H9 (cell line): Measurements from ENCODE around the gene PGR. TPM values are rescaled to one million over a fixed set of nuclear protein-coding genes. Genes with fewer than 3 reads are reported as not detected.

Experiments used
- DNase-seq: peaks from one replicate; pipeline ENCODE4 v3.0.0-alpha.2; 2017
- H2AFZ ChIP-seq: one replicate; pipeline ENCODE4 v1.6.1; 2013; ENCODE audit warnings: mild to moderate bottlenecking, low read length, control low read depth, moderate library complexity
- H2AK5ac ChIP-seq: 2 replicates; pipeline ENCODE4 v1.6.1; 2013; ENCODE audit warnings: low read length, control low read depth, mixed read lengths; ENCODE audit not compliant: insufficient read length
- H2BK120ac ChIP-seq: one replicate; pipeline ENCODE4 v1.6.1; 2013; ENCODE audit warnings: low read depth, mild to moderate bottlenecking, low read length, control low read depth, inconsistent platforms; ENCODE audit not compliant: poor library complexity, severe bottlenecking
- H2BK12ac ChIP-seq: 2 replicates; pipeline ENCODE4 v1.6.1; 2013; ENCODE audit warnings: low read length, control low read depth, mixed read lengths, low read depth; ENCODE audit not compliant: insufficient read length
- H2BK15ac ChIP-seq: 2 replicates; pipeline ENCODE4 v1.6.1; 2013; ENCODE audit warnings: low read depth, low read length, control low read depth
- H2BK20ac ChIP-seq: one replicate; pipeline ENCODE4 v1.6.1; 2013; ENCODE audit warnings: low read depth, mild to moderate bottlenecking, low read length, control low read depth, inconsistent platforms; ENCODE audit not compliant: poor library complexity, severe bottlenecking
- H2BK5ac ChIP-seq: 2 replicates; pipeline ENCODE4 v1.6.1; 2013; ENCODE audit warnings: low read length, control low read depth, mixed read lengths; ENCODE audit not compliant: insufficient read length
- H3K14ac ChIP-seq: 2 replicates; pipeline ENCODE4 v1.6.1; 2013; ENCODE audit warnings: low read length, control low read depth; ENCODE audit not compliant: insufficient read depth
- H3K18ac ChIP-seq: 2 replicates; pipeline ENCODE4 v1.6.1; 2013; ENCODE audit warnings: low read depth, mild to moderate bottlenecking, mixed read lengths, low read length, control low read depth; ENCODE audit not compliant: insufficient read length
- H3K23ac ChIP-seq: 2 replicates; pipeline ENCODE4 v1.6.1; 2013; ENCODE audit warnings: low read length, control low read depth, mixed read lengths, low read depth; ENCODE audit not compliant: insufficient read length
- H3K23me2 ChIP-seq: 2 replicates; pipeline ENCODE4 v1.6.1; 2013; ENCODE audit warnings: low read depth, mild to moderate bottlenecking, mixed read lengths, low read length, control low read depth; ENCODE audit not compliant: insufficient read length, poor library complexity, severe bottlenecking
- H3K27ac ChIP-seq: 2 replicates; pipeline ENCODE4 v1.5.1; 2013; ENCODE audit warnings: low read length, control low read depth, mixed read lengths, low read depth; ENCODE audit not compliant: insufficient read length
- H3K27me3 ChIP-seq: 2 replicates; pipeline ENCODE4 v1.6.1; 2013; ENCODE audit warnings: low read length, control low read depth, inconsistent platforms; ENCODE audit not compliant: insufficient read depth
- H3K4ac ChIP-seq: 2 replicates; pipeline ENCODE4 v1.6.1; 2013; ENCODE audit warnings: low read depth, mild to moderate bottlenecking, control low read depth, inconsistent platforms, low read length, moderate library complexity
- H3K4me1 ChIP-seq: 2 replicates; pipeline ENCODE4 v1.6.1; 2013; ENCODE audit warnings: low read length, control low read depth, inconsistent platforms; ENCODE audit not compliant: insufficient read depth
- H3K4me2 ChIP-seq: 2 replicates; pipeline ENCODE4 v1.6.1; 2013; ENCODE audit warnings: low read length, control low read depth, mixed read lengths; ENCODE audit not compliant: insufficient read length, insufficient read depth
- H3K56ac ChIP-seq: 2 replicates; pipeline ENCODE4 v1.6.1; 2013; ENCODE audit warnings: low read depth, mild to moderate bottlenecking, mixed read lengths, low read length, control low read depth; ENCODE audit not compliant: insufficient read length
- H3K79me1 ChIP-seq: 2 replicates; pipeline ENCODE4 v1.6.1; 2013; ENCODE audit warnings: low read depth, mild to moderate bottlenecking, moderate library complexity, low read length, control low read depth, inconsistent platforms; ENCODE audit not compliant: insufficient read depth, poor library complexity, severe bottlenecking
- H3K79me2 ChIP-seq: 2 replicates; pipeline ENCODE4 v1.6.1; 2013; ENCODE audit warnings: low read length, control low read depth, inconsistent platforms; ENCODE audit not compliant: insufficient read depth
- H3K9ac ChIP-seq: 2 replicates; pipeline ENCODE4 v1.6.1; 2013; ENCODE audit warnings: low read length, control low read depth, mixed read lengths; ENCODE audit not compliant: insufficient read length; ENCODE audit errors: extremely low read depth
- H3K9me3 ChIP-seq: one replicate; pipeline ENCODE4 v1.6.1; 2013; ENCODE audit warnings: low read depth, low read length, inconsistent platforms; ENCODE audit not compliant: control insufficient read depth
- H3T11ph ChIP-seq: one replicate; pipeline ENCODE4 v1.6.1; 2013; ENCODE audit warnings: mild to moderate bottlenecking, low read length, control low read depth, inconsistent platforms
- H4K20me1 ChIP-seq: one replicate; pipeline ENCODE4 v1.6.1; 2013; ENCODE audit not compliant: control insufficient read depth, insufficient read length, insufficient read depth
- H4K5ac ChIP-seq: 2 replicates; pipeline ENCODE4 v1.6.1; 2013; ENCODE audit warnings: low read depth, mild to moderate bottlenecking, mixed read lengths, low read length, control low read depth; ENCODE audit not compliant: insufficient read length
- H4K8ac ChIP-seq: replicated peaks from 2 replicates; pipeline ENCODE4 v1.6.1; 2013; ENCODE audit warnings: low read length, control low read depth, mixed read lengths, low read depth; ENCODE audit not compliant: insufficient read length
- H4K91ac ChIP-seq: 2 replicates; pipeline ENCODE4 v1.6.1; 2013; ENCODE audit warnings: low read depth, mild to moderate bottlenecking, moderate library complexity, mixed read lengths, low read length, control low read depth; ENCODE audit not compliant: insufficient read length
- H3K27ac Mint-ChIP-seq, 3 experiments: 2 replicates in 2 of 3; 3 replicates in 1 of 3; pipeline ENCODE4 v1.8.0; 2020 to 2021; ENCODE audit warnings: mixed read lengths in 3 of 3, mild to moderate bottlenecking in 1 of 3, moderate library complexity in 1 of 3
- H3K27me3 Mint-ChIP-seq: 2 replicates; pipeline ENCODE4 v1.8.0; 2021; ENCODE audit warnings: low read depth, mild to moderate bottlenecking, moderate library complexity, mixed read lengths
- H3K36me3 Mint-ChIP-seq, 3 experiments: 2 replicates in 2 of 3; 3 replicates in 1 of 3; pipeline ENCODE4 v1.8.0; 2020 to 2021; ENCODE audit warnings: low read depth in 3 of 3, mixed read lengths in 3 of 3; ENCODE audit not compliant: insufficient read depth in 1 of 3
- H3K4me1 Mint-ChIP-seq, 2 experiments: 2 replicates each; pipeline ENCODE4 v1.8.0; 2020; ENCODE audit warnings: mixed read lengths in 2 of 2
- H3K4me3 Mint-ChIP-seq, 2 experiments: 2 replicates in 1 of 2; 3 replicates in 1 of 2; pipeline ENCODE4 v1.8.0; 2020 to 2021; ENCODE audit warnings: mild to moderate bottlenecking in 2 of 2, mixed read lengths in 2 of 2, moderate library complexity in 1 of 2
- H3K9me3 Mint-ChIP-seq, 2 experiments: 2 replicates in 1 of 2; 3 replicates in 1 of 2; pipeline ENCODE4 v1.8.0; 2020; ENCODE audit warnings: mild to moderate bottlenecking in 2 of 2, mixed read lengths in 2 of 2, moderate library complexity in 1 of 2
- WGBS: extraction: QIAGEN DNeasy Blood & Tissue Kit; methylation state at CpG from one replicate; pipeline ENCODE4 v1.1.7; 2013; ENCODE audit warnings: missing lambda C conversion rate, low lambda C conversion rate, mixed read lengths; ENCODE audit not compliant: insufficient read length; ENCODE audit errors: extremely low coverage; 5-methylcytosine and 5-hydroxymethylcytosine counted together
- total RNA-seq: library from RNA; stranded (reverse); gene quantifications from 2 replicates; pipeline ENCODE4 v1.2.1, GENCODE V29; 2021
- TF ChIP-seq, protein P1 (sequence below): fragments of 200-600 bp; sonication (generic); conservative IDR thresholded peaks from 3 replicates; pipeline ENCODE4 v1.8.0; 2021; ENCODE audit warnings: antibody characterized with exemption, mild to moderate bottlenecking

The PGR gene
- total RNA-seq, 1 experiment from 2014 or later: 0.02 TPM

DNA sequence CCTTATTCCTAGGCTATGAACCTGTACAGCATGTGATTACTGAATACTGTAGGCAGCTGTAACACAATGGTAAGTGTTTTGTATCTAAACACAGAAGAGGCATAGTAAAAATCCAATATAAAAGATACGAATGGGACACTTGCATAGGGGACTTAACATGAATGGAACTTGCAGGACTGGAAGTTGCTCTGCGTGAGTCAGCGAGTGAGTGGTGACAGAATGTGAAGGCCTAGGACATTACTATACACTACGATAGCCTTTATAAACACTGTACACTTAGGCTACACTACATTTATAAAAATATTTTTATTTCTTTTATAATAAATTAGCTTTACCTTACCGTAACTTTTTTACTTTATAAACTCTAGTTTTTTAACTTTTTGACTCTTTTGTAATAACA, 81.1 kb downstream of the PGR start:
- no peaks in the 10 kb centered on the region for H3K79me2 ChIP-seq
- H3T11ph ChIP-seq: no peak overlapping the region
- H2BK20ac ChIP-seq: no peak overlapping the region
- no peak overlapping the region for H2BK120ac ChIP-seq
- H4K5ac ChIP-seq: no peak overlapping the region
- H3K36me3 Mint-ChIP-seq: no peaks in the 10 kb centered on the region
- H3K14ac ChIP-seq: no peak overlapping the region
- H2BK5ac ChIP-seq: no peak overlapping the region
- H3K56ac ChIP-seq: no peak overlapping the region
- no peaks in the 10 kb centered on the region for H4K20me1 ChIP-seq
- H2AFZ ChIP-seq: no peak overlapping the region
- H2BK15ac ChIP-seq: no peak overlapping the region
- no peak overlapping the region for H3K4me3 Mint-ChIP-seq
- TF ChIP-seq, protein P1, sequence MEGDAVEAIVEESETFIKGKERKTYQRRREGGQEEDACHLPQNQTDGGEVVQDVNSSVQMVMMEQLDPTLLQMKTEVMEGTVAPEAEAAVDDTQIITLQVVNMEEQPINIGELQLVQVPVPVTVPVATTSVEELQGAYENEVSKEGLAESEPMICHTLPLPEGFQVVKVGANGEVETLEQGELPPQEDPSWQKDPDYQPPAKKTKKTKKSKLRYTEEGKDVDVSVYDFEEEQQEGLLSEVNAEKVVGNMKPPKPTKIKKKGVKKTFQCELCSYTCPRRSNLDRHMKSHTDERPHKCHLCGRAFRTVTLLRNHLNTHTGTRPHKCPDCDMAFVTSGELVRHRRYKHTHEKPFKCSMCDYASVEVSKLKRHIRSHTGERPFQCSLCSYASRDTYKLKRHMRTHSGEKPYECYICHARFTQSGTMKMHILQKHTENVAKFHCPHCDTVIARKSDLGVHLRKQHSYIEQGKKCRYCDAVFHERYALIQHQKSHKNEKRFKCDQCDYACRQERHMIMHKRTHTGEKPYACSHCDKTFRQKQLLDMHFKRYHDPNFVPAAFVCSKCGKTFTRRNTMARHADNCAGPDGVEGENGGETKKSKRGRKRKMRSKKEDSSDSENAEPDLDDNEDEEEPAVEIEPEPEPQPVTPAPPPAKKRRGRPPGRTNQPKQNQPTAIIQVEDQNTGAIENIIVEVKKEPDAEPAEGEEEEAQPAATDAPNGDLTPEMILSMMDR: no peak
- no peak overlapping the region for H4K8ac ChIP-seq
- H2AK5ac ChIP-seq: no peak overlapping the region
- H3K27me3 Mint-ChIP-seq: no peaks in the 10 kb centered on the region; the same call in 1 of the 2 replicates
- no CpG with 5 or more reads among the region's 5 CpGs for WGBS
- no peaks in the 10 kb centered on the region for H3K9me3 Mint-ChIP-seq
- H3K9me3 ChIP-seq: no peaks in the 10 kb centered on the region
- no peak overlapping the region for H4K91ac ChIP-seq
- no peaks in the 10 kb centered on the region for H3K79me1 ChIP-seq
- H3K27me3 ChIP-seq: no peaks in the 10 kb centered on the region
- no peak overlapping the region for H3K18ac ChIP-seq
- DNase-seq: no peak
- H3K4me2 ChIP-seq: no peak overlapping the region
- H3K4me1 ChIP-seq: no peaks in the 10 kb centered on the region
- H3K9ac ChIP-seq: no peak overlapping the region
- H3K4ac ChIP-seq: no peak overlapping the region
- H3K4me1 Mint-ChIP-seq: peaks cover 3 to 8% of the 10 kb centered on the region in 2 experiments; a peak in 3 of 4 replicates
- H3K27ac Mint-ChIP-seq: no peak overlapping the region
- H3K27ac ChIP-seq: no peak overlapping the region
- no peak overlapping the region for H3K23ac ChIP-seq
- H3K23me2 ChIP-seq: no peaks in the 10 kb centered on the region
- H2BK12ac ChIP-seq: no peak overlapping the region
